Measurements from ENCODE around the gene ZNF2.

GRCh38 chr2:95138702-95139101, 26.9 kb upstream of the ZNF2 start:
- TF ChIP-seq CTCF (conservative IDR thresholded peaks at IDR 0.05; ENCODE audit: low read length) (no peak), EZH2phosphoT487 (IDR thresholded peaks at IDR 0.05; ENCODE audit: borderline replicate concordance, low read depth, low read length) (no peak)

Data from OCI-LY7 (cell line).